Lower lobe of right lung (tissue), 2 donors: Measurements from ENCODE around the gene COL26A1. TPM values are rescaled to one million over a fixed set of nuclear protein-coding genes. Genes with fewer than 3 reads are reported as not detected.

Source experiments
- ATAC-seq, 2 donors: fragments of 200-7000 bp; cut with Tn5 transposase; one replicate each; pipeline ENCODE4 v1.9.1; 2020 to 2022; ENCODE audit warnings: mild to moderate bottlenecking in 2 of 2, moderate library complexity in 2 of 2
- DNase-seq: peaks from one replicate; pipeline ENCODE4 v3.0.0-alpha.2; 2020
- H3K27ac ChIP-seq: fragments of 200-600 bp; one replicate; pipeline ENCODE4 v1.8.0; 2022
- H3K27me3 ChIP-seq: fragments of 200-600 bp; one replicate; pipeline ENCODE4 v1.8.0; 2022; ENCODE audit warnings: low read depth
- H3K36me3 ChIP-seq: fragments of 200-600 bp; one replicate; pipeline ENCODE4 v1.8.0; 2022; ENCODE audit warnings: mild to moderate bottlenecking
- H3K4me1 ChIP-seq: fragments of 200-600 bp; one replicate; pipeline ENCODE4 v1.8.0; 2022
- H3K4me3 ChIP-seq: fragments of 200-600 bp; one replicate; pipeline ENCODE4 v1.8.0; 2022; ENCODE audit warnings: mild to moderate bottlenecking
- H3K9me3 ChIP-seq: fragments of 200-600 bp; one replicate; pipeline ENCODE4 v1.8.0; 2022
- intact Hi-C: fragments of 100-400 bp; cut with DNase I; formaldehyde crosslinking; loops from one replicate; pipeline ENCODE4 v1.11.0; 2022
- long read RNA-seq: library from polyadenylated mRNA; unstranded; transcript quantifications from one replicate; pipeline ENCODE4 v2.0.0, GENCODE V29; 2021
- total RNA-seq: library from RNA; stranded (reverse); fragmentation: NEBNext Ultra II Directional; extraction: Animal tissue kit (Norgen Biotek cat#: 25700); gene quantifications from one replicate; pipeline ENCODE4 v1.2.1, GENCODE V29; 2021
- TF ChIP-seq, protein P1 (sequence below): fragments of 200-600 bp; IDR thresholded peaks from one replicate; pipeline ENCODE4 v1.8.0; 2022; ENCODE audit warnings: antibody characterized with exemption, mild to moderate bottlenecking
- donor health status: DM: no; HTN: yes; CAD: no; lungs with severe emphysema.

Gene COL26A1
- total RNA-seq = 0.24 TPM
- long read RNA-seq, partial matches to known transcripts = 1 of 1 reads
- long read RNA-seq, other reads (novel, unspliced or antisense) = 0 of 1 reads

DNA sequence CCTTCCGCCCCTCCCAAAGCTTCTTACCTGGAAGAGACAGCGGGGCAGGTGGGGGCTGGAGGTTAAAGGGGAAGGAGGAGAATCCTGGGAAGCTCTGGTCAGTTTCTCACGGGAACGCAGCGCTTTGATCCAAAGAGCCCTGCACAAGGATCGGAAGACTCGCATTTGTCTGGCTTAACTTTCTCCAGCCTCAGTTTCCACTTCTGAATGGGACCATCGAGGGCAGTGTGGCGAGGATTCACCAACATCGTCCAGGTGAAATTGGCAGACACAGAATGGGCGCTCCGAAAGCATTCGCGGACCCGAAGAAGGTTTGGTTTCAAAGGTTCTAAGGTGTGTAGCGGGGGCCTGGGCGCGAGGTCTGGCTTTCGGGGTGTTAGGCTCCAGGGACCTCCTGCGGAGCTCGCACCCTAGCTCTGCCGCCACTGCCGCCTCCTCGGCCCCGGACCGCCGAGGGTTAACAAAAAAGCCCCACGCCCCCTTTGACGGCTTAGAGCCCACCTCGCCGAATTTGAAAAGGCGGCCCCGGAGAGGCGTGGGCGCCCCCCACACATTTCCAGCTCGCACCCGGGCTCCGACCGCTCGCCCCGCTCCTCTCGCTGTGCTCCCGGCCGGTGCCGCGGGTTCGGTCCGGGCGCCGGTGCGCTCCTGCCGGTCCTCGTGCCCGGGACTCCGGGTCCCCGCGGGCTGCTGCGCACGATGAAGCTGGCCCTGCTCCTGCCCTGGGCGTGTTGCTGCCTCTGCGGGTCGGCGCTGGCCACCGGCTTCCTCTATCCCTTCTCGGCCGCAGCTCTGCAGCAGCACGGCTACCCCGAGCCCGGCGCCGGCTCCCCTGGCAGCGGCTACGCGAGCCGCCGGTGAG lies at the start of gene COL26A1:
Gene COL26A1, plus strand, starts transcription at position 542 of the 862 bp plus-strand sequence. Its CDS starts 158 bp downstream, at position 700.
- Histone ChIP-seq H3K4me3 (peak within 1 kb of the TSS; percentile 55), H3K27ac (no peak within 1 kb of the TSS), H3K36me3 (no peaks in the 10 kb centered on the region), H3K4me1 (peaks cover 14% of the 10 kb centered on the region), H3K9me3 (no peaks in the 10 kb centered on the region), H3K27me3 (peaks cover 48% of the 10 kb centered on the region)
- intact Hi-C loops = no loop called here
- ATAC-seq (peak; percentile 76 to 83), DNase-seq (peak; percentile 52)
- TF ChIP-seq, protein P1, sequence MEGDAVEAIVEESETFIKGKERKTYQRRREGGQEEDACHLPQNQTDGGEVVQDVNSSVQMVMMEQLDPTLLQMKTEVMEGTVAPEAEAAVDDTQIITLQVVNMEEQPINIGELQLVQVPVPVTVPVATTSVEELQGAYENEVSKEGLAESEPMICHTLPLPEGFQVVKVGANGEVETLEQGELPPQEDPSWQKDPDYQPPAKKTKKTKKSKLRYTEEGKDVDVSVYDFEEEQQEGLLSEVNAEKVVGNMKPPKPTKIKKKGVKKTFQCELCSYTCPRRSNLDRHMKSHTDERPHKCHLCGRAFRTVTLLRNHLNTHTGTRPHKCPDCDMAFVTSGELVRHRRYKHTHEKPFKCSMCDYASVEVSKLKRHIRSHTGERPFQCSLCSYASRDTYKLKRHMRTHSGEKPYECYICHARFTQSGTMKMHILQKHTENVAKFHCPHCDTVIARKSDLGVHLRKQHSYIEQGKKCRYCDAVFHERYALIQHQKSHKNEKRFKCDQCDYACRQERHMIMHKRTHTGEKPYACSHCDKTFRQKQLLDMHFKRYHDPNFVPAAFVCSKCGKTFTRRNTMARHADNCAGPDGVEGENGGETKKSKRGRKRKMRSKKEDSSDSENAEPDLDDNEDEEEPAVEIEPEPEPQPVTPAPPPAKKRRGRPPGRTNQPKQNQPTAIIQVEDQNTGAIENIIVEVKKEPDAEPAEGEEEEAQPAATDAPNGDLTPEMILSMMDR = no peak

DNA sequence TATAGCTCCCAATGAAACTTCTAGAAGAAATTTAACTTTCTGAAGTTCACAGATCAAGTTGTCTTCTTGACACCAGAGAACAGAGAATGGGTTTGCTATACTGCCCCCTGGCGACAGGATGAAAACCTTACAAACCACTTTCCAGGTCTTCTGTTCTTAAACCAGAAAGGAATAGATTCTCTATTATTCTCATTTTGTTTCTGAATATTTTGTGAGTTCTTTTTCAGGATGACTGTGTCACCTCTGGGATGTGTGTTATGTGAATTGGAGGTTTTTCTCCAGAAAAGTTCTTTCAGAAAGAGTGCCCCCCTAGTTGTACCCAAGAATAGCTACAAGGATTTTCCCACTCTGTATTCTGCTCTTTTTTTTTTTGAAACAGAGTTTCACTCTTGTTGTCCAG lies 47.3 kb upstream of the COL26A1 start:
- peaks cover 33% of the 10 kb centered on the region for H3K36me3 ChIP-seq
- ATAC-seq (no peak), DNase-seq (no peak)
- H3K27ac ChIP-seq = no peak overlapping the region
- no peak overlapping the region for H3K4me3 ChIP-seq
- H3K9me3 ChIP-seq = peaks cover 4% of the 10 kb centered on the region
- TF ChIP-seq, protein P1 = peak; percentile 64
- H3K27me3 ChIP-seq = no peaks in the 10 kb centered on the region
- no peaks in the 10 kb centered on the region for H3K4me1 ChIP-seq
- intact Hi-C loops = no loop called here

DNA sequence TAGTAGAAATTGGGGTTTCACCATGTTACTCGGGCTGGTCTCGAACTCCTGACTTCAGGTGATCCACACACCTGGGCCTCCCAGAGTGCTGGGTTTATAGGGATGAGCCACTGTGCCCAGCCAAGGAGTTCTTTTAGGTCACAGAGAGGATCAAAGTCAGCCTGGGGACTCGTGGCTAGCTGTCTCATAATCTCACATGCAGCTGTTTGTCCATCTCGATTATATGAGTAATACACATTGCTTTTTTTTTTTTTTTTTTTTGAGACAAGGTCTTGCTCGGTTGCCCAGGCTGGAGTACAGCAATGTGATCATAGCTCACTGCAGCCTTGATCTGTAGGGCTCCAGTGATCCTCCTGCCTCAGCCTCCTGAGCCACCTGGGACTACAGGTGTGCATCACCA lies 43.3 kb upstream of the COL26A1 start:
- intact Hi-C loops = no loop called here
- H3K9me3 ChIP-seq = no peaks in the 10 kb centered on the region
- H3K27me3 ChIP-seq = no peaks in the 10 kb centered on the region
- peaks cover 33% of the 10 kb centered on the region for H3K36me3 ChIP-seq
- DNase-seq = no peak
- peaks cover 11% of the 10 kb centered on the region for H3K4me1 ChIP-seq
- H3K27ac ChIP-seq = no peak overlapping the region
- H3K4me3 ChIP-seq = no peak overlapping the region
- TF ChIP-seq, protein P1 = no peak
- no peak for ATAC-seq

DNA sequence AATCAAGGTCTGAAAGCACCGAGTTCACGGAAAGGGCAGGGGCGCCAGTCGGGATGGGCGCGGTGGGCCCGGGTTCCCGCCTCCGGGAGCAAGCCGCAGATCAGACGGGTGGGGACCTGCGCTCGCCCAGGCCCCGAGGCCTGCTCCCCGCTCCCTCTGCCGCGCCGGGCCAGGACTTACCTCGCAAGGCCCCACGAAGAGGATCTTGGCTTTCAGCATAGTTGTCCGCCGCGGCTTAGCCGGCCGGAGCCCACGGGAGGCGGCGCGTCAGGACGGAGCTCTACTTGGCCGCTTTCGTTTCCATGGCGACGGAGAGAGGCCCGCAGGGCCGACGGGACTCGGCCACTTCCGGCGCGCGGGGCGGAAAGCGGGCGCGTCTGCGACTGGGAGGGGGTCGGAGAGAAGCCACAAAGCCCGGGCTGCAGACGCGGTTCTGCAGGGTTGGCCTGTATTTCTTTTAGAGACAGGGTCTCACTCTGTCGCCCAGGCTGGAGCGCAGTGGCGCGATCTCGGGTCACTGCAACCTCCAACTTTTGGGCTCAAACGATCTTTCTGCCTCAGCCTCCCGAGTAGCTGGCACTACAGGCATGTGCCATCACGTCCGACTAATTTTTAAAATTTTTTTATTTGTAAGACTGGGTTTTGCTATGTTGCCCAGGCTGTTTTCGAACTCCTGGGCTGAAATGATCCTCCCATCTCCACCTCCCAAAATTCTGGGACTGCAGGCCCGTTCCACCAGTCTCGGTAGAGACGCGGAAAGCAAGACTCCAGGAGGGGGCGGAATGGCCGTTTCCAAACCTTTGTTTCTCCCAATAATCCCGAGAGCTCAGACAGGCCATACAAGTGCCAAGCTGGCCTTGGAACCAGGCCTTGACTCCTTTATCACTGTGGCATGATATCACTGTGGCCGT lies 40.9 kb upstream of the COL26A1 start, which contains the start of gene IFT22:
Gene IFT22, minus strand, starts transcription at position 322 of the 911 bp plus-strand sequence. Its CDS starts 103 bp downstream, at position 219.
- Histone ChIP-seq H3K9me3 (no peaks in the 10 kb centered on the region), H3K4me1 (peaks cover 11% of the 10 kb centered on the region), H3K27ac (peak within 1 kb of the TSS; percentile 83), H3K4me3 (peak within 1 kb of the TSS; percentile 76), H3K36me3 (peaks cover 15% of the 10 kb centered on the region), H3K27me3 (peaks cover 2% of the 10 kb centered on the region)
- intact Hi-C loops = no loop called here
- TF ChIP-seq, protein P1 = no peak
- DNase-seq = peak; percentile 95
- ATAC-seq = peak; percentile 97 to 100

DNA sequence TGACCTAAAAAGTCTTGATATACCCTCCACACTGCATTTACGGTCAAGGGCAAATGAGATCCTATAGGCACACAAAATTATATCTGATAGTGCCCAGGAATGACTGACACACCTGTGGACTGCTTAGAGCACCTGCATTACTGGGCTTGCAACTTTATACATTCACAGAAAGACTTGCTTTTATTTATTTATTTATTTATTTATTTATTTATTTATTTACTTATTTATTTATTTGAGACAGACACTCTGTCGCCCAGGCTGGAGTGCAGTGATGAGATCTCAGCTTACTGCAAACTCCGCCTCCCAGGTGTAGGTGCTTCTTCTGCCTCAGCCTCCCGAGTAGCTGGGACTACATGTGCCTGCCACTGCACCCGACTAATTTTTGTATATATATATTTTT lies 34.5 kb upstream of the COL26A1 start:
- TF ChIP-seq, protein P1 = no peak
- no peak for DNase-seq
- no peaks in the 10 kb centered on the region for H3K9me3 ChIP-seq
- intact Hi-C loops = no loop called here
- no peak overlapping the region for H3K4me3 ChIP-seq
- peaks cover 3% of the 10 kb centered on the region for H3K27me3 ChIP-seq
- H3K4me1 ChIP-seq = no peaks in the 10 kb centered on the region
- H3K27ac ChIP-seq = no peak overlapping the region
- no peak for ATAC-seq
- no peaks in the 10 kb centered on the region for H3K36me3 ChIP-seq
